ENCODE measurements around the gene NEGR1. TPM values are rescaled to one million over a fixed set of nuclear protein-coding genes. Genes with fewer than 3 reads are reported as not detected.

The NEGR1 gene
- total and polyA plus RNA-seq, 9 of the 15 experiments (the other 6 are each of a cell fraction or from before 2014, with no cell fraction given), result not detected

- H3K9me3 ChIP-seq (replicated peaks; ENCODE audit: control insufficient read depth, insufficient read depth, low read depth, low read length), result no peaks in the 10 kb centered on the region
- H3K79me2 ChIP-seq (ENCODE audit: control insufficient read depth, insufficient read depth, low read length), result no peaks in the 10 kb centered on the region
- DNase-seq (ENCODE audit: extremely low read depth in 1 of 4, low spot score in 3 of 4), result no peak
- no peak overlapping the region for H3K4me2 ChIP-seq (ENCODE audit: insufficient read depth, low read length)
- intact Hi-C loops (cut with micrococcal nuclease), result no loop called here
- TF ChIP-seq PHF21A (IDR thresholded peaks at IDR 0.05; ENCODE audit: borderline replicate concordance, low read depth) (no peak), ZNF717 (CRISPR knock-in tag; IDR thresholded peaks at IDR 0.05) (no peak), ZNF766 (CRISPR knock-in tag; conservative IDR thresholded peaks at IDR 0.05) (no peak), TCF3 (CRISPR knock-in tag; IDR thresholded peaks at IDR 0.05) (no peak), U2AF1 (optimal IDR thresholded peaks at IDR 0.05; ENCODE audit: low read depth, low read length) (no peak), KLF16 (IDR thresholded peaks at IDR 0.05) (no peak), ZNF764 (CRISPR knock-in tag; IDR thresholded peaks at IDR 0.05; ENCODE audit: low read depth) (no peak), PRPF4 (IDR thresholded peaks at IDR 0.05; ENCODE audit: insufficient read depth, low read depth, low read length, poor library complexity, severe bottlenecking) (no peak)
- WGBS (ENCODE audit: insufficient coverage, low coverage, missing lambda C conversion rate), result 0% methylated on average over 5 of the region's 6 CpGs
- no peak overlapping the region for H3K9ac ChIP-seq (ENCODE audit: insufficient read depth in 1 of 2, low read depth in 2 of 2, low read length in 2 of 2)
- no peaks in the 10 kb centered on the region for H4K20me1 ChIP-seq (replicated peaks; ENCODE audit: control insufficient read depth, insufficient read depth, low read length)
- in situ Hi-C loops (cut with MboI), result no loop called here
- no peak for ATAC-seq
- H3K36me3 ChIP-seq (ENCODE audit: control insufficient read depth, insufficient read depth, low read length), result no peaks in the 10 kb centered on the region
- H3K27me3 ChIP-seq (ENCODE audit: control insufficient read depth in 2 of 2, insufficient read depth in 2 of 2, low read length in 2 of 2), result no peaks in the 10 kb centered on the region
- no peaks in the 10 kb centered on the region for H3K4me1 ChIP-seq (replicated peaks in 1 of 2; ENCODE audit: control insufficient read depth in 2 of 2, insufficient read depth in 2 of 2, low read length in 2 of 2)
- H2AFZ ChIP-seq (ENCODE audit: low read depth, low read length), result no peak overlapping the region
- H3K27ac ChIP-seq (ENCODE audit: extremely low read depth, low read depth, low read length), result no peak overlapping the region
- no peak overlapping the region for H3K4me3 ChIP-seq
- H3K9me1 ChIP-seq (ENCODE audit: control insufficient read depth, insufficient read depth, low read length), result no peaks in the 10 kb centered on the region
- FAIRE-seq, result no peak
- CTCF ChIA-PET (ENCODE audit: low intra/inter-chr PET ratio), result no interaction called here
- POLR2A ChIA-PET, result no interaction called here
- no TSS peak for BruUV-seq (replicated peaks)
Observed at GRCh38 chr1:71987181-71987580, 295.2 kb downstream of the NEGR1 start.

- DNase-seq (ENCODE audit: extremely low read depth in 1 of 4, low spot score in 3 of 4) (no peak), FAIRE-seq (no peak)
- TF ChIP-seq SOX6 (IDR thresholded peaks at IDR 0.05) (no peak), IFI16 (CRISPR knock-in tag; IDR thresholded peaks at IDR 0.05) (no peak), CREB3 (tag; conservative IDR thresholded peaks at IDR 0.05; ENCODE audit: low read depth) (no peak), STAG1 (CRISPR knock-in tag; IDR thresholded peaks at IDR 0.05; ENCODE audit: borderline replicate concordance) (no peak), ASH1L (IDR thresholded peaks at IDR 0.05; ENCODE audit: borderline replicate concordance, low read depth, partially characterized antibody) (no peak), ZBTB26 (CRISPR knock-in tag; IDR thresholded peaks at IDR 0.05) (no peak), SLC30A9 (CRISPR knock-in tag; IDR thresholded peaks at IDR 0.05) (no peak), GTF2F1 (IDR thresholded peaks at IDR 0.05; ENCODE audit: low read depth, low read length) (no peak), TRIM24 (IDR thresholded peaks at IDR 0.05) (no peak)
Observed at GRCh38 chr1:71986160-71986559, 296.2 kb downstream of the NEGR1 start.

More at GRCh38 chr1:71986160-71986559, 296.2 kb downstream of the NEGR1 start:
- no peaks in the 10 kb centered on the region for H3K4me1 ChIP-seq (replicated peaks in 1 of 2; ENCODE audit: control insufficient read depth in 2 of 2, insufficient read depth in 2 of 2, low read length in 2 of 2)
- H3K4me3 ChIP-seq, result no peak overlapping the region
- H3K36me3 ChIP-seq (ENCODE audit: control insufficient read depth, insufficient read depth, low read length), result no peaks in the 10 kb centered on the region
- no peak overlapping the region for H3K9ac ChIP-seq (ENCODE audit: insufficient read depth in 1 of 2, low read depth in 2 of 2, low read length in 2 of 2)
- in situ Hi-C loops (cut with MboI), result no loop called here
- no peaks in the 10 kb centered on the region for H3K79me2 ChIP-seq (ENCODE audit: control insufficient read depth, insufficient read depth, low read length)
- no peak overlapping the region for H3K4me2 ChIP-seq (ENCODE audit: insufficient read depth, low read length)
- intact Hi-C loops (cut with micrococcal nuclease), result no loop called here
- H3K9me1 ChIP-seq (ENCODE audit: control insufficient read depth, insufficient read depth, low read length), result no peaks in the 10 kb centered on the region
- no peaks in the 10 kb centered on the region for H3K9me3 ChIP-seq (replicated peaks; ENCODE audit: control insufficient read depth, insufficient read depth, low read depth, low read length)
- 0% methylated on average over 3 of the region's 3 CpGs for WGBS (ENCODE audit: insufficient coverage, low coverage, missing lambda C conversion rate)
- no TSS peak for BruUV-seq (replicated peaks)
- H2AFZ ChIP-seq (ENCODE audit: low read depth, low read length), result no peak overlapping the region
- POLR2A ChIA-PET, result no interaction called here
- ATAC-seq, result no peak
- no peaks in the 10 kb centered on the region for H4K20me1 ChIP-seq (replicated peaks; ENCODE audit: control insufficient read depth, insufficient read depth, low read length)
- no peaks in the 10 kb centered on the region for H3K27me3 ChIP-seq (ENCODE audit: control insufficient read depth in 2 of 2, insufficient read depth in 2 of 2, low read length in 2 of 2)
- CTCF ChIA-PET (ENCODE audit: low intra/inter-chr PET ratio), result no interaction called here
- H3K27ac ChIP-seq (ENCODE audit: extremely low read depth, low read depth, low read length), result no peak overlapping the region
